OCI-LY1 (cell line): ENCODE measurements around the gene KCNJ9.

Experiments used
- H2AFZ ChIP-seq: fragments of 200-600 bp; sonication (generic), shearing (Covaris generic); 2 replicates; pipeline ENCODE4 v1.6.0; 2014; ENCODE audit warnings: antibody characterized with exemption, mild to moderate bottlenecking, low read length
- H3F3A ChIP-seq: fragments of 200-600 bp; sonication (generic), shearing (Covaris generic); 2 replicates; pipeline ENCODE4 v1.6.0; 2014; ENCODE audit warnings: mild to moderate bottlenecking, antibody characterized with exemption, low read length, moderate library complexity; ENCODE audit not compliant: insufficient read depth
- H3K27ac ChIP-seq: fragments of 200-600 bp; sonication (generic); 2 replicates; pipeline ENCODE4 v1.5.1; 2014; ENCODE audit warnings: low read length, mixed run types, mild to moderate bottlenecking, low read depth; ENCODE audit not compliant: poor library complexity, severe bottlenecking
- H3K27me3 ChIP-seq: fragments of 200-600 bp; sonication (generic); 2 replicates; pipeline ENCODE4 v1.6.0; 2014; ENCODE audit warnings: antibody characterized with exemption, mild to moderate bottlenecking, low read length, moderate library complexity; ENCODE audit not compliant: insufficient read depth
- H3K36me3 ChIP-seq: fragments of 200-600 bp; sonication (generic); 2 replicates; pipeline ENCODE4 v1.6.1; 2014; ENCODE audit warnings: mild to moderate bottlenecking, antibody characterized with exemption, low read length, moderate library complexity, mixed read lengths; ENCODE audit not compliant: insufficient read depth
- H3K4me1 ChIP-seq: fragments of 200-600 bp; sonication (generic); 2 replicates; pipeline ENCODE4 v1.5.1; 2014; ENCODE audit warnings: mild to moderate bottlenecking, low read length, moderate library complexity; ENCODE audit not compliant: insufficient read depth, severe bottlenecking
- H3K4me2 ChIP-seq: fragments of 200-600 bp; sonication (generic), shearing (Covaris generic); 2 replicates; pipeline ENCODE4 v1.6.1; 2014; ENCODE audit warnings: low read length
- H3K4me3 ChIP-seq: fragments of 200-600 bp; sonication (generic); 2 replicates; pipeline ENCODE4 v1.5.1; 2014; ENCODE audit warnings: low read length, low read depth, mild to moderate bottlenecking, mixed read lengths; ENCODE audit not compliant: poor library complexity, severe bottlenecking
- H3K79me2 ChIP-seq: fragments of 200-600 bp; shearing (Covaris generic); 2 replicates; pipeline ENCODE4 v1.6.1; 2016; ENCODE audit warnings: mixed run types, low read length, mixed read lengths; ENCODE audit not compliant: insufficient read depth
- H3K9ac ChIP-seq: fragments of 200-600 bp; sonication (generic), shearing (Covaris generic); 2 replicates; pipeline ENCODE4 v1.6.1; 2014; ENCODE audit warnings: mild to moderate bottlenecking, low read length, mixed read lengths
- H3K9me2 ChIP-seq: fragments of 200-600 bp; sonication (generic), shearing (Covaris generic); 2 replicates; pipeline ENCODE4 v1.6.1; 2014; ENCODE audit warnings: low read depth, mild to moderate bottlenecking, low read length, mixed read lengths
- H3K9me3 ChIP-seq: fragments of 200-600 bp; shearing (Covaris generic); 2 replicates; pipeline ENCODE4 v1.6.1; 2014; ENCODE audit warnings: low read length, mixed read lengths
- H4K20me1 ChIP-seq: fragments of 200-600 bp; sonication (generic), shearing (Covaris generic); 2 replicates; pipeline ENCODE4 v1.6.0; 2016; ENCODE audit warnings: mild to moderate bottlenecking, low read length; ENCODE audit not compliant: insufficient read depth
- CTCF ChIP-seq: fragments of 200-600 bp; sonication (generic), shearing (Covaris generic); IDR thresholded peaks from 2 replicates; pipeline ENCODE4 v1.5.1; 2017; ENCODE audit warnings: mild to moderate bottlenecking, antibody characterized with exemption, low read length, moderate library complexity, mixed read lengths
- EZH2 ChIP-seq: fragments of 200-600 bp; sonication (generic), shearing (Covaris generic); IDR thresholded peaks from 2 replicates; pipeline ENCODE4 v1.8.0; 2017; ENCODE audit warnings: borderline replicate concordance, mixed run types, mild to moderate bottlenecking, antibody characterized with exemption, low read length, moderate library complexity, mixed read lengths

Gene KCNJ9

GRCh38 chr1:160090760-160091159, 9.4 kb downstream of the KCNJ9 start:
- Histone ChIP-seq H3K27ac (no peak overlapping the region), H2AFZ (no peak overlapping the region), H3K27me3 (no peaks in the 10 kb centered on the region), H3K4me3 (no peak overlapping the region), H3K9me2 (no peaks in the 10 kb centered on the region), H3K36me3 (peaks cover 14% of the 10 kb centered on the region), H4K20me1 (no peaks in the 10 kb centered on the region), H3K9me3 (no peaks in the 10 kb centered on the region), H3K4me2 (no peak overlapping the region), H3F3A (no peaks in the 10 kb centered on the region), H3K4me1 (no peaks in the 10 kb centered on the region), H3K9ac (no peak overlapping the region), H3K79me2 (no peaks in the 10 kb centered on the region)
- TF ChIP-seq CTCF: no peak
- TF ChIP-seq EZH2: no peak

GRCh38 chr1:160091666-160092223, 10.4 kb downstream of the KCNJ9 start:
- Histone ChIP-seq H3K9me3 (no peaks in the 10 kb centered on the region), H3K79me2 (no peaks in the 10 kb centered on the region), H3K36me3 (peaks cover 14% of the 10 kb centered on the region), H3K27me3 (no peaks in the 10 kb centered on the region), H3K9me2 (no peaks in the 10 kb centered on the region), H3K4me2 (no peak overlapping the region), H3F3A (no peaks in the 10 kb centered on the region), H4K20me1 (no peaks in the 10 kb centered on the region), H3K27ac (no peak overlapping the region), H3K4me1 (peaks cover 3% of the 10 kb centered on the region), H3K9ac (no peak overlapping the region), H3K4me3 (no peak overlapping the region), H2AFZ (no peak overlapping the region)
- no peak for TF ChIP-seq EZH2
- no peak for TF ChIP-seq CTCF

DNA sequence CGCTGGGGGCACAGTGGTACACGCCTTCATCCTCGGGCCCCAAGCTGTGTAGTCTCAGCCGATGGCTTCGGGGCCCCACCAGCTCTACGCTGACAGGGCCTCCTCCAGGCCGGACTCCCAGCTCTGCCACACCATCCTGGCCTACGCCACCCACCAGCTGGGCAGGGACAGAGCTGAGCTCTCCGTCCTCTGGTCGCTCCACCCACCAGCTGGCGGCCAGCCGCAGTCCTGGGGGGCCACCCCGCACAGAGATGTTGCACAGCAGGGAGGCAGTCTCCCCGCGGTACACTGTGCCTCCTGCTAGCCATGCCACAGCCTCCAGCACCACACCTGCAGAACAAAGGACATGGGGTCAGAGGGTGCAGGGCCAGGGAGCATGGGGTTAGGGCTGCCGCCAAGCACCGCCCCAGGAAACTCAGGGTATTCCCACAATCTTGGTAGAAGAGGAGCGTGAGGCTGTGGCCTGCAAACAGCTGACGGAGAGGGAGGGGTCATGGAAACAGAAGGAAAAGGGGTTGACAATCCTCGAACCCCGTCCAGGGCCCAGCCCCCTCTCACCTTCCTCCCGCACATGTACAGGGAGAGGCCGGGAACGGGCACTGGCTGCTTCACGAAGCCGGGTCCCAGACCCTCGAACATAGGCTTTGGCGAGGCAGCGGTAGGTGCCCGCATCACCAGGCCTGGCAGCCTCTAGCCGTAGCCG, 11.2 kb downstream of the KCNJ9 start:
- H3K9ac ChIP-seq: no peak overlapping the region

More for the DNA sequence above, 11.2 kb downstream of the KCNJ9 start:
- no peaks in the 10 kb centered on the region for H3F3A ChIP-seq
- no peaks in the 10 kb centered on the region for H3K9me3 ChIP-seq
- H2AFZ ChIP-seq: no peak overlapping the region
- H3K9me2 ChIP-seq: no peaks in the 10 kb centered on the region
- H4K20me1 ChIP-seq: no peaks in the 10 kb centered on the region
- no peak for TF ChIP-seq EZH2
- no peak for TF ChIP-seq CTCF
- H3K4me1 ChIP-seq: peaks cover 11% of the 10 kb centered on the region
- H3K4me2 ChIP-seq: no peak overlapping the region
- no peak overlapping the region for H3K27ac ChIP-seq
- no peak overlapping the region for H3K4me3 ChIP-seq
- peaks cover 14% of the 10 kb centered on the region for H3K36me3 ChIP-seq
- no peaks in the 10 kb centered on the region for H3K79me2 ChIP-seq
- H3K27me3 ChIP-seq: no peaks in the 10 kb centered on the region
